ENCODE measurements around the gene PDGFRB.

The PDGFRB gene

GRCh38 chr5:150161242-150162141 is 5.8 kb upstream of the PDGFRB start:
- H3K4me3 ChIP-seq (ENCODE audit: control insufficient read depth, low read depth, low read length), result no peak overlapping the region
- TF ChIP-seq CTCF (IDR thresholded peaks at IDR 0.05; ENCODE audit: control insufficient read depth, insufficient read depth, low read depth, low read length, missing control alignments), result peak; percentile 98
- no peak for DNase-seq (ENCODE audit: low read depth)

- no peak for DNase-seq (ENCODE audit: low read depth)
- no peak for TF ChIP-seq CTCF (IDR thresholded peaks at IDR 0.05; ENCODE audit: control insufficient read depth, insufficient read depth, low read depth, low read length, missing control alignments)
- no peak overlapping the region for H3K4me3 ChIP-seq (ENCODE audit: control insufficient read depth, low read depth, low read length)
Measured at GRCh38 chr5:150160448-150161081, 4.9 kb upstream of the PDGFRB start.

GRCh38 chr5:150159741-150160179 is 4.1 kb upstream of the PDGFRB start:
- H3K4me3 ChIP-seq (ENCODE audit: control insufficient read depth, low read depth, low read length), result no peak overlapping the region
- TF ChIP-seq CTCF (IDR thresholded peaks at IDR 0.05; ENCODE audit: control insufficient read depth, insufficient read depth, low read depth, low read length, missing control alignments), result no peak
- no peak for DNase-seq (ENCODE audit: low read depth)

- H3K4me3 ChIP-seq (ENCODE audit: control insufficient read depth, low read depth, low read length), result no peak overlapping the region
- DNase-seq (ENCODE audit: low read depth), result no peak
- no peak for TF ChIP-seq CTCF (IDR thresholded peaks at IDR 0.05; ENCODE audit: control insufficient read depth, insufficient read depth, low read depth, low read length, missing control alignments)
Measured at GRCh38 chr5:150159031-150159430, 3.4 kb upstream of the PDGFRB start.

- DNase-seq (ENCODE audit: low read depth), result no peak
- no peak overlapping the region for H3K4me3 ChIP-seq (ENCODE audit: control insufficient read depth, low read depth, low read length)
- no peak for TF ChIP-seq CTCF (IDR thresholded peaks at IDR 0.05; ENCODE audit: control insufficient read depth, insufficient read depth, low read depth, low read length, missing control alignments)
Measured at GRCh38 chr5:150158170-150158949, 2.7 kb upstream of the PDGFRB start.

GRCh38 chr5:150157168-150157567 is 1.5 kb upstream of the PDGFRB start:
- no peak overlapping the region for H3K4me3 ChIP-seq (ENCODE audit: control insufficient read depth, low read depth, low read length)
- no peak for DNase-seq (ENCODE audit: low read depth)
- no peak for TF ChIP-seq CTCF (IDR thresholded peaks at IDR 0.05; ENCODE audit: control insufficient read depth, insufficient read depth, low read depth, low read length, missing control alignments)
